Mucosa of gallbladder (tissue), 1 donor: ENCODE measurements around the gene CNTROB. TPM values are rescaled to one million over a fixed set of nuclear protein-coding genes. Genes with fewer than 3 reads are reported as not detected.

Source experiments
- DNase-seq: peaks from one replicate; pipeline ENCODE4 v3.0.0-alpha.2; 2020; ENCODE audit warnings: low spot score
- total RNA-seq: library from RNA; stranded (reverse); gene quantifications from one replicate; pipeline ENCODE4 v1.2.1, GENCODE V29; 2021
- donor health status: DM: no; HTN: no; CAD: no.

The CNTROB gene
- total RNA-seq, 1 donor from 2014 or later = 32.1 TPM

DNA sequence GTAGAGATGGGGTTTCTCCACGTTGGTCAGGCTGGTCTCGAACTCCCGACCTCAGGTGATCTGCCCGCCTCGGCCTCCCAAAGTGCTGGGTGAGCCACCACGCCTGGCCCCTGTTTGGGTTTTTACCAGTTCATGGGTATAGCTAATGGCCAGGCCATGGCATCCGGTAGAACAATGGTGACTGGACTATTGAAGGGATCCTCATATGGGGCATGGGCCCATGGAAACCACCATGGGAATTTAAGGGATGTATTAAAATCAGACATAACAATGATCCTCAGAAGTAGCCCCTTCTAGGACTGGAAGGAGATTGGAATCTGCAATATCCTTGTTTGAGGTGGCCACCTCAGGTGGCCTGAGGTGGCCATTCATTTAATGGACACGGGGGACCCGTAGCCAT is 52.9 kb downstream of the CNTROB start:
- no peak for DNase-seq

DNA sequence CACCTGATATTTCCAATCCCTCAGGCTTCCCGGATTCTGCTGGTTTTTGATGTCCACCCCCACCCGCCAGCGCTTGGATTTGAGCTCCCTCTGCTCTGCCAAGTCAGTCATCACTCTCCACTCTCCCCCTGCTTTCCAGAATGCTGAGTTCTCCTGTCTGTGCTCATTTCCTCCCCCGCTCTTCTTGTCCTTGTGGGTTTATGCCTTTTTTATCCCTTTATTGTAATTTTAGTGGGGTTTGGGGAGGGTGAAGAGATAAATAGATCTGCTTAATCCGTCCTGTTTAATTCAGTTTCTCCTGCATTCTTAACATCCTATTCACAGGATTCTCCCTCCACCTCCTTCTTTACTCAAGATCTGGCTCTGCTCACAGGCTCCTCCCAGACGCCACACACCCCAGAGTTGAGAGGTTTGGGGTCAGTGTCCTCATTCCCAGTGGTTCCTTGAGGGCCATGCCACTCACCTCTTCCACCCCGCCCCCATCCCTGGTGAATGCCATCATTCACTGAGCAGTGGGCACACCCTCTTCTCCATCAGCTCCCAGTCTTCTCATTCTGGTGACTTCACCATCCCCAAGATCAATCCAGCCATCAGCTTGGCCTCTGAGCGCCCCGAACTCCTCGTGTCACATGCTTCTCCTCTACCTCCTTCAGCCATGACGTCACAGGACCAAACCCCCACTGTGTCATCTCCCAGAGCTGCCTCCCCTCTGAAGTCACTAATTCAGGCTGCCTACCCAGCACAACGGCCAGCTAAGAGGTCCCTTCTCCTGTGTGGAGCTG is 55.3 kb downstream of the CNTROB start:
- DNase-seq = no peak

DNA sequence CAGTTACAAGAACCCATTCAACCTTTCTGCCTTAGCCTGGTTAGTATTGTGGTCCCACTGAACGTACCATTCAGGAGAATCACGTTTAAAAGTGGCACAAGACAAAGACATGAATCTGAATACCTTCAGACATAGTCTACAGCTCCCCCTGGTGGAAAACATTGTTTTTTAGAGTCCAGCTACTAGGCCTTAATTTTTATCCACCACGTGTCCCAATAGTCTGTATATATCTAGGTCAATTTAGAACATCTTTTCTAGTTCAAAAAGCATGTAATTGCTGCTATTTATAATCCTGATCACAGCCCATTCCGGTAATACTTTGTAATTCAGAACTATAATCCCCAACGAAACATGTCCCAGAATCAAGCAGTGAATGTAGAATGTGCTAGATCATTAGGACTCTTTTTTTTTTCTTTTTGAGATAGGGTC is 56.8 kb downstream of the CNTROB start:
- peak; percentile 81 for DNase-seq

DNA sequence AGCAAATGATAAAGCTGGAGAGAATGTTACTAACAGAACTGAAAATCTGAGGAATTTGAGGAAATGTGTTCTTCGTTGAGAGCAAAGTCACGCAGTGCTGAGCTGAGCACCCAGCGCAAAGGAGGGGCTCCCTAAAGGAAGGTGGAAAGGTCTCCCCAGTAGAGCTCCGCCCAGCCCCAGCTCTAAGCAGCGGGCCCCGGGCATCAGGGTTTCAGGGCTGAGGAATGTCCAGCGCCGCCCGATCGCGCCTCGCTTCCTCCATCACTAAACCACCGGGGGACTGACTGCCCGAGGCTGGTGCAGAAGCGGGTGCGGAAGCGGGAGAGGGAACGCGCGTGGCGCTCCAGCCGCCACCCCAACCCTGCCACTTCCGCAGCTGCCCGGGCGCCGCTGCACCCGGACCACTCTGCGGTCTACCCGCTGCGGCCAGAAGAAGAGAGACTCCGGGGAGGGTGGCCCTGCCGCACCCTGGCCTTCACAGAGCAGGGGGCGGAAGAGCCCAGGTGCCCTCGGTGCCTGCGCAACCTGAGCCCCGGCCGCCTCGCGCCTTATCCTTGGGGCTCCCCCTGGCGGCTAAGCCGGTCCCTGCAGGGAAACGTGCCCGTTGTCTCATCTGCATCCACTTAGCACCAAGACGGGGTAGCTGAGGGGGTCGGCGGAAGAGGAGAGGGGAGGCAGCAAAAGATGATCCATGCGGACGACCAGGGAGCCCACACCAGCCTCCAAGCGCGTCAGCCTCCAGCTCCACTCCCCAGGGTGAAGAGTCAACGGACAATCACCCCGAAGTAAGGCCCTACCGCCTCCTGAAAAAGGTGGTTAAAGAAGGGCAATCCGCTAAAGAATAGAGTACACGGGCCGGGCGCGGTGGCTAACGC is 58.0 kb downstream of the CNTROB start:
- DNase-seq = peak; percentile 89

DNA sequence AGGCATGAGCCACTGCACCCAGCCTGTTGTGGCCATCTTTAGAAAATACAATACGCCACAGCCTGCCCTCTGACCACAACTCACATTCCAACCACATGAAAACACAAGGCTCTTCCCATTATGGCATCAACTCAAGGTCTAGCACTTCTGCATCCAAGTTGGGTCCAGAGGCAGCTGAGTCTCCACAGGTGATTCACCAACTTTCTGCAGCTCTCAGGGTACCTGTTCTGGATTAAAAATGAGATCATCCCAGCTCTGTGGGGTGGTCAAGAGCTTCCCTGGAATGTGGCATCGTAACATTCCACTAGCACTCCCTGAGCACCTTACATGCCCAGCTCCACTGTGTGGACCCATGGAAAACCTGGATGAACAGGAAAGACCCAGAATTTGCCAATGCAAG is 60.5 kb downstream of the CNTROB start:
- DNase-seq = no peak

DNA sequence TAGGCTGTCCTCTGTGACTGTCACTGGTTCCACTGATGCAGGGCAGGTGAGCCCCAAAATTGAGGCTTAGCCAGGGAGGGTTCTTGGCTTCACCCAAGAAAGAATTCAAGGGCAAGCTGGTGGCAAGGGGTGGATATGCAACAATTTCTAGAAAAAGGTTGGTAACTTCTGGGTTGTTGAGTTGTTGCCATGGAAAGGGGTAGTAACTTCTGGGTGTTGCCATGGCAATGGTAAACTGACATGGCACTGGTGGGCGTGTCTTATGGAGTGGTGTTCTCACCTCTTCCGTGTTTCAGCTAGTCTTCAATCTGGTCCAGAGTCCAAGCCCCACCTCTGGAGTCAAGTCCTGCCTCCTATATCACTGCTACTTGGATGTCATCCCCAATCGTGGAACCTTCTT is 60.9 kb downstream of the CNTROB start:
- no peak for DNase-seq

DNA sequence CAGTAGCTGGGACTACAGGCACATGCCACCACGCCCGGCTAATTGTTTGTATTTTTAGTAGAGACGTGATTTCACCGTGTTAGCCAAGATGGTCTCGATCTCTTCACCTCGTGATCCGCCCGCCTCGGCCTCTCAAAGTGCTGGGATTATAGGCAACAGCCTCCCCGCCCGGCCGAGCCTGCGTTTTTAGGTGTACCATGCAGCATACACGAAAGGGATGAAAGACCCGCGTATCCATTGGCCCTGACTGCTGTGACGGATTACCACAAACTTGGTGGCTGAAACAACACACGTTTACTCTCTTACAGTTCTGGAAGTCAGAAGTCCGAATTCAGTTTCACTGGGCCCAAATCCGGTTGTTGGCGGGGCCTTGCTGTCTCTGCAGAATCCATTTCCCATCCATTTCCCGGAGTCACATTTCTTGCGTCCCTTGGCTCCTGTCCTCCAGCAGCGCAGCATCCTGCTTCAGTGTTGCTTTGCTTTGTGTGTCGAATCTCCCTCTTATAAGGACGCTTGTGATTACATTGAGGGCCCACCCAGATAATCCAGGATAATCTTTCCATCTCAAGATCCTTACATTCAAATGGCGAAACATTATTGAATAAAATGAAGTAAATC is 62.1 kb downstream of the CNTROB start:
- DNase-seq = no peak

DNA sequence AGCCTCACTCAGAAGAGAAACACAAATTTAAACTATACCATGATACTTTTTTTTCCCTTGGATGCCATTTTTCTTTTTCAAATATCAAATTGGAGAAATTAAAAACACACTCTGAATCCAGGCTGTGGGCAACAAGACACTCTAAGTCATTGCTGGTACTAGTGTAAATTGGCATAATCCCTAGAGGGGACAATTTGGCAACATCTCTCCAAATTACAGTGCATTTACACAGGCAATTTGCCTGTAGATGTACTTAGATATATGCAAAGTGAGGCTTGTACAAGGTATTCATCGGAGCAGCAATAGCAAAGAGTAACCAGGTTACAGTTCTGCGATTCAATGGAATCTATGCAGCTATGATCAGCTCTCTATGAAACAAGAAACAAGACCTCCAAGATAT is 63.7 kb downstream of the CNTROB start:
- no peak for DNase-seq

DNA sequence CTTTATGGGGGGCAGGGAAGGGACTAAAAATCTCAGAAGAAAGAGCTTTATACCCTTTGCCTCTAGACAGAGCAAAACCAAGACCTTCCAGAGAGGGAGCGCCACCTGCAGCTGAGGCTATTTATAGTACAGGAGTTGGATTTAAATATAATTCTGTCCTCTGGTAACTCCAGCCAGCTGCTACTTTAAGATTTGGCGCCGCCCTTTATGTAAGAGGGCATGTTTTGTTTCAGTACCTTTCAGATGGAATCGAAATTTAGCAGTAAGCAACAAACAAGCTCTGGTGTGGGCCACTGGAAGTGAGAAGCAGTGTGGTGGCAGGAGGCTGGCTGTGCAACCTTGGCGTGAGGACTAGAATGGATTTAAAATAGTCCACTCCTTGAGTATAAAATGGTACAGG is 65.2 kb downstream of the CNTROB start:
- DNase-seq = no peak

Other genes starting within 250 kb of the CNTROB start
- gene TP53, start 244.7 kb upstream of the CNTROB start, total RNA-seq = 48.7 TPM
- gene WRAP53, start 243.7 kb upstream of the CNTROB start, total RNA-seq = 9.0 TPM
- gene EFNB3, start 227.0 kb upstream of the CNTROB start, total RNA-seq = 1.6 TPM
- gene DNAH2, start 214.5 kb upstream of the CNTROB start, total RNA-seq = 0.95 TPM
- 52.5 TPM for gene KDM6B, start 98.0 kb upstream of the CNTROB start, total RNA-seq
- gene TMEM88, start 77.1 kb upstream of the CNTROB start, total RNA-seq = 5.8 TPM
- 79.0 TPM for gene NAA38, start 74.6 kb upstream of the CNTROB start, total RNA-seq
- gene CYB5D1, start 74.2 kb upstream of the CNTROB start, total RNA-seq = 21.9 TPM
- 127 TPM for gene CHD3, start 43.4 kb upstream of the CNTROB start, total RNA-seq
- gene RNF227, start 15.9 kb upstream of the CNTROB start, total RNA-seq = 3.5 TPM
- 2.5 TPM for gene KCNAB3, start 2.4 kb upstream of the CNTROB start, total RNA-seq
- gene TRAPPC1, start 260 bp upstream of the CNTROB start, total RNA-seq = 147 TPM
- gene GUCY2D, start 70.4 kb downstream of the CNTROB start, total RNA-seq = 0.63 TPM
- gene ALOX15B, start 106.9 kb downstream of the CNTROB start, total RNA-seq = 14.0 TPM
- 0.43 TPM for gene ALOX12B, start 155.5 kb downstream of the CNTROB start, total RNA-seq
- not detected for gene ALOXE3, start 186.3 kb downstream of the CNTROB start, total RNA-seq
- gene HES7, start 191.9 kb downstream of the CNTROB start, total RNA-seq = 0.78 TPM
- gene PER1, start 220.2 kb downstream of the CNTROB start, total RNA-seq = 123 TPM
- 73.8 TPM for gene VAMP2, start 230.7 kb downstream of the CNTROB start, total RNA-seq
- 22.5 TPM for gene TMEM107, start 244.2 kb downstream of the CNTROB start, total RNA-seq